WTC11 (cell line): ENCODE measurements around the gene ETNK1. TPM values are rescaled to one million over a fixed set of nuclear protein-coding genes. Genes with fewer than 3 reads are reported as not detected.

Experiments
- ATAC-seq: fragments of 200-7000 bp; cut with Tn5 transposase; 2 replicates; pipeline ENCODE4 v1.10.0; 2021; ENCODE audit warnings: mild to moderate bottlenecking, moderate library complexity
- CTCF ChIA-PET: fragments of 300-600 bp; sonication (Branson Sonifier 250); formaldehyde crosslinking; loops from one replicate; lab custom pipeline; 2021; ENCODE audit warnings: antibody characterized with exemption; lab: Charles Lee
- POLR2A ChIA-PET: fragments of 350-600 bp; sonication (Branson Sonifier 250); formaldehyde crosslinking; loops from one replicate; lab custom pipeline; 2021; ENCODE audit warnings: antibody characterized with exemption; lab: Charles Lee
- DNase-seq: peaks from one replicate; pipeline ENCODE4 v3.0.0; 2021; ENCODE audit warnings: low spot score
- H3K27ac Mint-ChIP-seq: 2 replicates; pipeline ENCODE4 v1.8.0; 2021; ENCODE audit warnings: mixed read lengths
- H3K27me3 Mint-ChIP-seq: 2 replicates; pipeline ENCODE4 v1.8.0; 2021; ENCODE audit warnings: low read depth, mild to moderate bottlenecking, moderate library complexity, mixed read lengths
- H3K36me3 Mint-ChIP-seq: 2 replicates; pipeline ENCODE4 v1.8.0; 2021; ENCODE audit warnings: mixed read lengths
- H3K4me1 Mint-ChIP-seq: 2 replicates; pipeline ENCODE4 v1.8.0; 2022; ENCODE audit warnings: mixed read lengths
- H3K4me3 Mint-ChIP-seq: 2 replicates; pipeline ENCODE4 v1.8.0; 2021; ENCODE audit warnings: mild to moderate bottlenecking, moderate library complexity, mixed read lengths
- H3K9me3 Mint-ChIP-seq: 2 replicates; pipeline ENCODE4 v1.8.0; 2021; ENCODE audit warnings: mixed read lengths
- ATF1 ChIP-seq: sonication (generic); formaldehyde crosslinking; IDR thresholded peaks from 2 replicates; pipeline ENCODE4 v1.8.1; 2023; ENCODE audit warnings: mild to moderate bottlenecking, moderate library complexity, missing genetic modification reagents
- ELF4 ChIP-seq: sonication (generic); formaldehyde crosslinking; IDR thresholded peaks from 2 replicates; pipeline ENCODE4 v1.8.1; 2022; ENCODE audit warnings: low read depth, mild to moderate bottlenecking, moderate library complexity, missing genetic modification reagents
- FOXJ3 ChIP-seq: sonication (generic); formaldehyde crosslinking; IDR thresholded peaks from 2 replicates; pipeline ENCODE4 v1.9.0; 2021; ENCODE audit warnings: missing genetic modification reagents, mild to moderate bottlenecking, borderline replicate concordance
- FOXK1 ChIP-seq: sonication (generic); formaldehyde crosslinking; IDR thresholded peaks from 2 replicates; pipeline ENCODE4 v1.8.0; 2022; ENCODE audit warnings: mild to moderate bottlenecking, moderate library complexity, missing genetic modification reagents
- FOXP1 ChIP-seq: sonication (generic); formaldehyde crosslinking; IDR thresholded peaks from 2 replicates; pipeline ENCODE4 v1.8.0; 2022; ENCODE audit warnings: missing genetic modification reagents, mild to moderate bottlenecking, moderate library complexity, borderline replicate concordance
- GABPB1 ChIP-seq: sonication (generic); formaldehyde crosslinking; IDR thresholded peaks from 2 replicates; pipeline ENCODE4 v1.8.1; 2023; ENCODE audit warnings: mild to moderate bottlenecking, missing genetic modification reagents
- JAZF1 ChIP-seq: fragments of 250-450 bp; sonication (Bioruptor Pico); IDR thresholded peaks from 2 replicates; pipeline ENCODE4 v1.9.0; 2021; ENCODE audit warnings: moderate library complexity, mild to moderate bottlenecking, inconsistent platforms
- JUN ChIP-seq: sonication (generic); formaldehyde crosslinking; IDR thresholded peaks from 2 replicates; pipeline ENCODE4 v1.8.0; 2023; ENCODE audit warnings: mild to moderate bottlenecking, missing genetic modification reagents
- KAT7 ChIP-seq: sonication (generic); formaldehyde crosslinking; IDR thresholded peaks from 2 replicates; pipeline ENCODE4 v1.8.1; 2023; ENCODE audit warnings: missing genetic modification reagents, mild to moderate bottlenecking, borderline replicate concordance
- MYBL2 ChIP-seq: sonication (generic); formaldehyde crosslinking; IDR thresholded peaks from 2 replicates; pipeline ENCODE4 v1.8.1; 2023; ENCODE audit warnings: mild to moderate bottlenecking, moderate library complexity, missing genetic modification reagents
- NFYB ChIP-seq: sonication (generic); formaldehyde crosslinking; conservative IDR thresholded peaks from 2 replicates; pipeline ENCODE4 v1.8.0; 2022; ENCODE audit warnings: low read depth, missing genetic modification reagents
- NR3C1 ChIP-seq: sonication (generic); formaldehyde crosslinking; conservative IDR thresholded peaks from 2 replicates; pipeline ENCODE4 v1.8.1; 2023; ENCODE audit warnings: low read depth, mild to moderate bottlenecking, missing genetic modification reagents
- OVOL2 ChIP-seq: fragments of 250-450 bp; sonication (Bioruptor Pico); IDR thresholded peaks from 2 replicates; pipeline ENCODE4 v1.9.0; 2021; ENCODE audit warnings: mild to moderate bottlenecking, borderline replicate concordance
- PRRX2 ChIP-seq: fragments of 250-450 bp; sonication (Bioruptor Pico); IDR thresholded peaks from 2 replicates; pipeline ENCODE4 v1.8.0; 2021; ENCODE audit warnings: mild to moderate bottlenecking
- TEAD4 ChIP-seq: sonication (generic); formaldehyde crosslinking; IDR thresholded peaks from 2 replicates; pipeline ENCODE4 v1.8.0; 2022; ENCODE audit warnings: mild to moderate bottlenecking, missing genetic modification reagents
- TP53 ChIP-seq: sonication (generic); formaldehyde crosslinking; IDR thresholded peaks from 2 replicates; pipeline ENCODE4 v1.8.1; 2023; ENCODE audit warnings: mild to moderate bottlenecking, missing genetic modification reagents
- ZBTB21 ChIP-seq: sonication (generic); formaldehyde crosslinking; IDR thresholded peaks from 2 replicates; pipeline ENCODE4 v1.8.1; 2023; ENCODE audit warnings: mild to moderate bottlenecking, missing genetic modification reagents, borderline replicate concordance
- ZNF219 ChIP-seq: sonication (generic); formaldehyde crosslinking; IDR thresholded peaks from 2 replicates; pipeline ENCODE4 v1.8.0; 2023; ENCODE audit warnings: missing genetic modification reagents, mild to moderate bottlenecking, borderline replicate concordance
- total RNA-seq: library from RNA; stranded (reverse); gene quantifications from 3 replicates; pipeline ENCODE4 v1.2.3, GENCODE V29; 2021
- TF ChIP-seq, protein P1 (sequence below): sonication (generic); formaldehyde crosslinking; IDR thresholded peaks from 2 replicates; pipeline ENCODE4 v1.8.1; 2022; ENCODE audit warnings: low read depth, mild to moderate bottlenecking, moderate library complexity, missing genetic modification reagents, borderline replicate concordance
- TF ChIP-seq, protein P2 (sequence below): sonication (generic); formaldehyde crosslinking; IDR thresholded peaks from 2 replicates; pipeline ENCODE4 v1.8.1; 2022; ENCODE audit warnings: missing genetic modification reagents, borderline replicate concordance
- TF ChIP-seq, protein P3 (sequence below): sonication (generic); formaldehyde crosslinking; IDR thresholded peaks from 2 replicates; pipeline ENCODE4 v1.8.1; 2023; ENCODE audit warnings: mild to moderate bottlenecking, missing genetic modification reagents, moderate library complexity
- TF ChIP-seq, protein P4 (sequence below): sonication (generic); formaldehyde crosslinking; IDR thresholded peaks from 2 replicates; pipeline ENCODE4 v1.8.0; 2022; ENCODE audit warnings: mild to moderate bottlenecking, missing genetic modification reagents
- TF ChIP-seq, protein P5 (sequence below): sonication (generic); formaldehyde crosslinking; conservative IDR thresholded peaks from 2 replicates; pipeline ENCODE4 v1.8.1; 2022; ENCODE audit warnings: mild to moderate bottlenecking, missing genetic modification reagents
- TF ChIP-seq, protein P6 (sequence below): sonication (generic); formaldehyde crosslinking; IDR thresholded peaks from 2 replicates; pipeline ENCODE4 v1.8.1; 2022; ENCODE audit warnings: mild to moderate bottlenecking, moderate library complexity, missing genetic modification reagents
- TF ChIP-seq, protein P7 (sequence below): sonication (generic); formaldehyde crosslinking; IDR thresholded peaks from 2 replicates; pipeline ENCODE4 v1.8.0; 2022; ENCODE audit warnings: mild to moderate bottlenecking, missing genetic modification reagents

The ETNK1 gene
- total RNA-seq, 1 experiment from 2014 or later, result 81.3 TPM

DNA sequence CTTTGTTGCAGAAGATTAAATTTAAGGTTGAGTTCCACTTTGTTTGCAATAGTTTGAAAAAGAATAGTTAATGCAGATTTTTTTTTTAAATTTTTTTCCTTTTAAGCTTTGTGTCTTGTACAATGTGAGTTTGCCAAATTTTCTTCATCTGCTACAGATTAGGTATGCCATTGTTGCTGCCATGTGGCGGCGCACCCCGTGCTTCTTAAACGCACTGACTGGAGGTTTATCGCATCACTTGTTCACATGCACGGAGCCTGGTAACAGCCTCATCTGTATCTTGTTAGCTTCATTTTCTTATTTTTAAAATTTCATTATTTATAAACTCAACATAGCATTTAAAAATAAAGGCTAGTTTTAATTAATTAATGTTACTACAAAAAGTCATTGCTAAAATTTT is 43.5 kb downstream of the ETNK1 start (continued):
- TF ChIP-seq, protein P1, sequence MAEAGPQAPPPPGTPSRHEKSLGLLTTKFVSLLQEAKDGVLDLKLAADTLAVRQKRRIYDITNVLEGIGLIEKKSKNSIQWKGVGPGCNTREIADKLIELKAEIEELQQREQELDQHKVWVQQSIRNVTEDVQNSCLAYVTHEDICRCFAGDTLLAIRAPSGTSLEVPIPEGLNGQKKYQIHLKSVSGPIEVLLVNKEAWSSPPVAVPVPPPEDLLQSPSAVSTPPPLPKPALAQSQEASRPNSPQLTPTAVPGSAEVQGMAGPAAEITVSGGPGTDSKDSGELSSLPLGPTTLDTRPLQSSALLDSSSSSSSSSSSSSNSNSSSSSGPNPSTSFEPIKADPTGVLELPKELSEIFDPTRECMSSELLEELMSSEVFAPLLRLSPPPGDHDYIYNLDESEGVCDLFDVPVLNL (CRISPR knock-in tag), result no peak
- TF ChIP-seq ZBTB21 (CRISPR knock-in tag) (no peak), ELF4 (no peak), KAT7 (no peak), ZNF219 (CRISPR knock-in tag) (no peak), PRRX2 (CRISPR knock-in tag) (no peak), MYBL2 (no peak), JAZF1 (CRISPR knock-in tag) (no peak)
- TF ChIP-seq, protein P2, sequence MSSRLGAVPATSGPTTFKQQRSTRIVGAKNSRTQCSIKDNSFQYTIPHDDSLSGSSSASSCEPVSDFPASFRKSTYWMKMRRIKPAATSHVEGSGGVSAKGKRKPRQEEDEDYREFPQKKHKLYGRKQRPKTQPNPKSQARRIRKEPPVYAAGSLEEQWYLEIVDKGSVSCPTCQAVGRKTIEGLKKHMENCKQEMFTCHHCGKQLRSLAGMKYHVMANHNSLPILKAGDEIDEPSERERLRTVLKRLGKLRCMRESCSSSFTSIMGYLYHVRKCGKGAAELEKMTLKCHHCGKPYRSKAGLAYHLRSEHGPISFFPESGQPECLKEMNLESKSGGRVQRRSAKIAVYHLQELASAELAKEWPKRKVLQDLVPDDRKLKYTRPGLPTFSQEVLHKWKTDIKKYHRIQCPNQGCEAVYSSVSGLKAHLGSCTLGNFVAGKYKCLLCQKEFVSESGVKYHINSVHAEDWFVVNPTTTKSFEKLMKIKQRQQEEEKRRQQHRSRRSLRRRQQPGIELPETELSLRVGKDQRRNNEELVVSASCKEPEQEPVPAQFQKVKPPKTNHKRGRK, result no peak
- TF ChIP-seq, protein P3, sequence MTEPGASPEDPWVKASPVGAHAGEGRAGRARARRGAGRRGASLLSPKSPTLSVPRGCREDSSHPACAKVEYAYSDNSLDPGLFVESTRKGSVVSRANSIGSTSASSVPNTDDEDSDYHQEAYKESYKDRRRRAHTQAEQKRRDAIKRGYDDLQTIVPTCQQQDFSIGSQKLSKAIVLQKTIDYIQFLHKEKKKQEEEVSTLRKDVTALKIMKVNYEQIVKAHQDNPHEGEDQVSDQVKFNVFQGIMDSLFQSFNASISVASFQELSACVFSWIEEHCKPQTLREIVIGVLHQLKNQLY (CRISPR knock-in tag), result no peak

DNA sequence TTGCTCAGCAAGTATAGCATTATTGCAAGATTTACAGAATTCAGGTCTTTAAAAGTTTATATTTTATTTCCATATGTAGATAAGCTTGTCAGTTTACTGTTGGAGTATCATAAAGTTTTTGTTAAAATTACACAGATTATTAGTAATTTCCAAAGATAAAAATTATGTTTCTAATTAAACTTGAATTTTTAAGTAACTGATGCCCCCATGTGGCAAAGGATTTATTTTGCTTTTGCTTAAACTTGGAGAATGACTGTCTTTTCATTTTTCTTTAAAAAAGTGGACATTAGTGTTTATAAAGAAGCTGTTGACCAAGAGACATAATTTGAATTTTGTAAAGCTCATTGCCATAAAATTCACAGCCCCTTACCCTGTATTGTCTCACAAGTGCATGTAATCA is 45.8 kb downstream of the ETNK1 start:
- Mint-ChIP-seq H3K9me3 (no peaks in the 10 kb centered on the region), H3K4me1 (peaks cover 3% of the 10 kb centered on the region; the same call in 1 of the 2 replicates), H3K4me3 (no peak overlapping the region), H3K27me3 (no peaks in the 10 kb centered on the region), H3K36me3 (peaks cover 42% of the 10 kb centered on the region), H3K27ac (no peak overlapping the region)
- ATAC-seq (no peak), DNase-seq (no peak)
- CTCF ChIA-PET, result interaction anchor here (1.2 to 1.7 kb wide), 2 partner anchors 14 to 141 kb away, joined by 3 read pairs; no protein-coding TSS in a partner anchor
- TF ChIP-seq FOXK1 (CRISPR knock-in tag) (no peak), FOXJ3 (CRISPR knock-in tag) (no peak), OVOL2 (CRISPR knock-in tag) (no peak), KAT7 (no peak), JUN (CRISPR knock-in tag) (no peak), GABPB1 (CRISPR knock-in tag) (no peak), TEAD4 (CRISPR knock-in tag) (no peak), TP53 (no peak), ATF1 (CRISPR knock-in tag) (no peak), NFYB (CRISPR knock-in tag) (no peak), NR3C1 (CRISPR knock-in tag) (no peak), FOXP1 (CRISPR knock-in tag) (no peak), MYBL2 (no peak)
- TF ChIP-seq, protein P4, sequence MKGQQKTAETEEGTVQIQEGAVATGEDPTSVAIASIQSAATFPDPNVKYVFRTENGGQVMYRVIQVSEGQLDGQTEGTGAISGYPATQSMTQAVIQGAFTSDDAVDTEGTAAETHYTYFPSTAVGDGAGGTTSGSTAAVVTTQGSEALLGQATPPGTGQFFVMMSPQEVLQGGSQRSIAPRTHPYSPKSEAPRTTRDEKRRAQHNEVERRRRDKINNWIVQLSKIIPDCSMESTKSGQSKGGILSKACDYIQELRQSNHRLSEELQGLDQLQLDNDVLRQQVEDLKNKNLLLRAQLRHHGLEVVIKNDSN (CRISPR knock-in tag), result no peak
- TF ChIP-seq, protein P5, sequence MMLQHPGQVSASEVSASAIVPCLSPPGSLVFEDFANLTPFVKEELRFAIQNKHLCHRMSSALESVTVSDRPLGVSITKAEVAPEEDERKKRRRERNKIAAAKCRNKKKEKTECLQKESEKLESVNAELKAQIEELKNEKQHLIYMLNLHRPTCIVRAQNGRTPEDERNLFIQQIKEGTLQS (CRISPR knock-in tag), result no peak
- TF ChIP-seq, protein P6, sequence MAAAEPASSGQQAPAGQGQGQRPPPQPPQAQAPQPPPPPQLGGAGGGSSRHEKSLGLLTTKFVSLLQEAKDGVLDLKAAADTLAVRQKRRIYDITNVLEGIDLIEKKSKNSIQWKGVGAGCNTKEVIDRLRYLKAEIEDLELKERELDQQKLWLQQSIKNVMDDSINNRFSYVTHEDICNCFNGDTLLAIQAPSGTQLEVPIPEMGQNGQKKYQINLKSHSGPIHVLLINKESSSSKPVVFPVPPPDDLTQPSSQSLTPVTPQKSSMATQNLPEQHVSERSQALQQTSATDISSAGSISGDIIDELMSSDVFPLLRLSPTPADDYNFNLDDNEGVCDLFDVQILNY, result no peak
- TF ChIP-seq, protein P7, sequence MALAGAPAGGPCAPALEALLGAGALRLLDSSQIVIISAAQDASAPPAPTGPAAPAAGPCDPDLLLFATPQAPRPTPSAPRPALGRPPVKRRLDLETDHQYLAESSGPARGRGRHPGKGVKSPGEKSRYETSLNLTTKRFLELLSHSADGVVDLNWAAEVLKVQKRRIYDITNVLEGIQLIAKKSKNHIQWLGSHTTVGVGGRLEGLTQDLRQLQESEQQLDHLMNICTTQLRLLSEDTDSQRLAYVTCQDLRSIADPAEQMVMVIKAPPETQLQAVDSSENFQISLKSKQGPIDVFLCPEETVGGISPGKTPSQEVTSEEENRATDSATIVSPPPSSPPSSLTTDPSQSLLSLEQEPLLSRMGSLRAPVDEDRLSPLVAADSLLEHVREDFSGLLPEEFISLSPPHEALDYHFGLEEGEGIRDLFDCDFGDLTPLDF (CRISPR knock-in tag), result no peak
- POLR2A ChIA-PET, result no interaction called here
